Retinal pigment epithelial cell (primary cell): Measurements from ENCODE around the gene NIPSNAP3A.

ENCODE experiments used
- DNase-seq: peaks from one replicate; pipeline ENCODE4 v3.0.0-alpha.2; 2010; ENCODE audit warnings: low read depth
- H3K4me3 ChIP-seq: 2 replicates; pipeline ENCODE4 v1.5.1; 2011; ENCODE audit warnings: mild to moderate bottlenecking, low read length, control low read depth, moderate library complexity
- TF ChIP-seq, protein P1 (sequence below): conservative IDR thresholded peaks from 2 replicates; pipeline ENCODE4 v1.5.1; 2011; ENCODE audit warnings: low read depth, low read length, control low read depth, inconsistent platforms

Gene NIPSNAP3A

DNA sequence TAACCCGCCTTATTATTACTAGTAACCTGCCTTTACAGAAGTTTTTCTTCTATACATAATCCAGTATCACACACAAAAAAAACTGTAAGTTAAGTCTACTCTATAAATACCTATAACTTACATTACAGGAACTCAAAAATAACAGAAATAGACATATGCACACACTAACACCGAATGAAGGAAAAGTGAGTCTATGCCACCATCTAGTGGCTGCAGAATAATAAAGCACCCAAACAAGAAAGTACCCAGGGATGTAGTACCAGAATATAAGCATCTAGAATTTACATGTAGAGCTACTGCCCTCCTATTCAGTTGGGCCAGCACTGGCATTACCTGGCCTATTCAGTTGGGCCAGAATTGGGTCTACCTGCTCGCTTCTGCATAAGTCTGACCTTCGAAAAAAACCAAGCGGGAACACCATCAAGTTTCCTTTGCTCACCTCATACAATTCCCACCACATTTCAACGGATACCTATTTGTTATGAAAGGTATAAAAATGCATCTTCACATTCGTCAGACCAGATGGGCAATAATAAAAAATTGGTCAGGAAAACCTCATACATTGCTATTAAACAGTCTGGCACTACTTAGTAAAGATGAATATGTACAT, 4.0 kb upstream of the NIPSNAP3A start:
- peak; percentile 27 for DNase-seq
- TF ChIP-seq, protein P1, sequence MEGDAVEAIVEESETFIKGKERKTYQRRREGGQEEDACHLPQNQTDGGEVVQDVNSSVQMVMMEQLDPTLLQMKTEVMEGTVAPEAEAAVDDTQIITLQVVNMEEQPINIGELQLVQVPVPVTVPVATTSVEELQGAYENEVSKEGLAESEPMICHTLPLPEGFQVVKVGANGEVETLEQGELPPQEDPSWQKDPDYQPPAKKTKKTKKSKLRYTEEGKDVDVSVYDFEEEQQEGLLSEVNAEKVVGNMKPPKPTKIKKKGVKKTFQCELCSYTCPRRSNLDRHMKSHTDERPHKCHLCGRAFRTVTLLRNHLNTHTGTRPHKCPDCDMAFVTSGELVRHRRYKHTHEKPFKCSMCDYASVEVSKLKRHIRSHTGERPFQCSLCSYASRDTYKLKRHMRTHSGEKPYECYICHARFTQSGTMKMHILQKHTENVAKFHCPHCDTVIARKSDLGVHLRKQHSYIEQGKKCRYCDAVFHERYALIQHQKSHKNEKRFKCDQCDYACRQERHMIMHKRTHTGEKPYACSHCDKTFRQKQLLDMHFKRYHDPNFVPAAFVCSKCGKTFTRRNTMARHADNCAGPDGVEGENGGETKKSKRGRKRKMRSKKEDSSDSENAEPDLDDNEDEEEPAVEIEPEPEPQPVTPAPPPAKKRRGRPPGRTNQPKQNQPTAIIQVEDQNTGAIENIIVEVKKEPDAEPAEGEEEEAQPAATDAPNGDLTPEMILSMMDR = peak; percentile 67
- no peak overlapping the region for H3K4me3 ChIP-seq

DNA sequence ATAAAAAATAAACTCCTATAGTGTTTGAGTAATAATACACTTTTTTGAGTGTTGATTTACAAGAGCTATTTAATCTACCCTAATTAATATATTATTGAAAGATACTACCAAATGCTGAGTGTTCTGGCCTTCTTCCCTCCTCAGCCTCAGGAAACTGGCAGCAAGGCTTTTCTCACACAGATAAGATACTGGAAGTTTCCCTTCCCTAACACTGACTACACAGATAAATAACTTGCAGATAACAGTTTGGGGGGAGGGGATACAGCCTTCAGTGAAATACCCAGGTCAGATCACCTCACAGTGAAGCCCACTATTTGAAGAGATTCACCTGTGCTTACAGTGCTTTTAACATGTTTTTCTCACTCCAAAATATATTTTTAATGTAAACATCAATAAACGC, 1.6 kb upstream of the NIPSNAP3A start:
- no peak for DNase-seq
- H3K4me3 ChIP-seq = no peak overlapping the region
- TF ChIP-seq, protein P1 = no peak

DNA sequence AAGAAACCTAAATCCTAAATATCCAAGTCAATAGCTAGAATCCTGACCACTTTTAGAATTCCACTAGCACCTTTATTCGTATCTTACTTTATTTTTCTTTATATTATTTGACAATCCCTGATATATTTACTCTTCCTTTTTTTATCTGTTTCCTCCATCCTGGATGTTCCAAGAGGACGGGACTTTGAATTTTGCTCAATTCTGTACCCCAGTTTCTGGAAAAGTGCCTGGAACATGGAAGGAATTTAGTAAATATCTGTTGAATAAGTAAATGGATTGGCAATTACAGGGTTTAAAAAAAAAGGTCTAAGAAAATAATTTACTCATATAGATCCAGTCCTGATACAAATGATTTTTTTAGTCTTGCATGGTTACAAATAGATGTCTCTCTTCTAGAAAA, 1.2 kb upstream of the NIPSNAP3A start:
- no peak for DNase-seq
- TF ChIP-seq, protein P1 = no peak
- no peak overlapping the region for H3K4me3 ChIP-seq

DNA sequence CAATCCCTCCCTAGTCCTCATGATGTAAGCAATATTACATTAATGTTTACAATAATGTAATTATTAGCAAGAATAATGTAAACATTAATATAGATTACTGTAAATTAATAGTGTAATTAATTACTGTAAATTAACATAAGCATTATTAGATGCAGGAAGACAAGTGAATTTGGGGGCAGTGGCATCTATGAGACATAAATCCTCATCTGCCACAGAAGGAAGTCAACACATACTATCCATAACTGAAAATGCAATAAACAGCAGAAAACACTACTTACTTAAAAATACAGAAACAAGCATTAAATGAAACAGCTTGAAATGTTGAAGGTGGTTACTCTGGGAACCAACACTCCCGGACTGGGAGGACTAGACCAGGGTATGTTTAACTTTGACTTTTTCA, 685 bp upstream of the NIPSNAP3A start:
- H3K4me3 ChIP-seq = peak overlapping the region; percentile 84
- TF ChIP-seq, protein P1 = no peak
- no peak for DNase-seq

DNA sequence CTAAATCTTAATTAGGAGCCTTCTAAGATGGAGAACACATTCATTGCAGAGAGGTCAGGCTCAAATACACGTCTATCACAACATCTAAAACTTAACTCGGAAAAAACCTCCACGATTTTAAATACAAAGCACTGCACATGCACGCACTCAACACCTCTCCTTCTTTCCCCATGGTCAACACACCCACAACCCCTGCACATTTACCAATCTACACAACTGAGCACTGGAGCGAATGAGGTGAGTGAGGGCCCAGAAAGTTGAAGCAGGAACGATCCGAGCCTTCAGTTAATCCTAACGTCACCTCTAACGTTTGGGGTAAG, 278 bp upstream of the NIPSNAP3A start:
- TF ChIP-seq, protein P1 = no peak
- DNase-seq = no peak
- H3K4me3 ChIP-seq = peak overlapping the region; percentile 84

DNA sequence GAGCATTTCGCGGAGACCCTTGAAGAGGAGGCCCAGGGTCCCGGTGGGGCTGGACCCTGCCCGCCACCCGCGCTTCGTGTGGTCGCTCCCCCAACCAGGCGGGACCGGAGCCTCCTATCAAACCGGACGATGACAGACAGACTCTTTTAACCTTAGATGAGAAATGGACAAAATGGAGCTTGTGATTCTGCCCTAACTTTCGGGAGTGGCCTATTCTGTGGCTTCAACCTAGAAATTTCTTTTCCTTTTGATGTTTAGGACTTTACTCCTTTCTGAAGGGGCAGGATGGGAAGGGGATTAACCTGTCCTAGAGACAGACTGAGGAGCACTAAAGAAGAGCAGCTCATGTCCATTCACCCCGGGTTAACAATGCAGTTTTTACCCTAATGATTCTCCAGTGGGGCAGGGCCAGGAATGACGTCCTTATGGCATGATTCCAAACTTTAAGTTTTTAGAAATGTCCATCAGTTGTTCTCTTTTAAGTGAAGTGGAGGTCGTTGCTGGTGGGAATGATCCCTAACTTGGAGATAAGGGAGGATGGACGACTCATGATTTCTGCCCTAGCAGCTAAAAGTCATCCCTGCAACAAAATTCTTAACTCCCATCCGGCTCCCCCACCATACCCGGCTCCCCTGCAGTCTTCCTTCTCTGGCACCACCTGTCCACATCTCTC, 1.0 kb downstream of the NIPSNAP3A start:
- no peak for DNase-seq
- H3K4me3 ChIP-seq = peak overlapping the region; percentile 84
- TF ChIP-seq, protein P1 = no peak

DNA sequence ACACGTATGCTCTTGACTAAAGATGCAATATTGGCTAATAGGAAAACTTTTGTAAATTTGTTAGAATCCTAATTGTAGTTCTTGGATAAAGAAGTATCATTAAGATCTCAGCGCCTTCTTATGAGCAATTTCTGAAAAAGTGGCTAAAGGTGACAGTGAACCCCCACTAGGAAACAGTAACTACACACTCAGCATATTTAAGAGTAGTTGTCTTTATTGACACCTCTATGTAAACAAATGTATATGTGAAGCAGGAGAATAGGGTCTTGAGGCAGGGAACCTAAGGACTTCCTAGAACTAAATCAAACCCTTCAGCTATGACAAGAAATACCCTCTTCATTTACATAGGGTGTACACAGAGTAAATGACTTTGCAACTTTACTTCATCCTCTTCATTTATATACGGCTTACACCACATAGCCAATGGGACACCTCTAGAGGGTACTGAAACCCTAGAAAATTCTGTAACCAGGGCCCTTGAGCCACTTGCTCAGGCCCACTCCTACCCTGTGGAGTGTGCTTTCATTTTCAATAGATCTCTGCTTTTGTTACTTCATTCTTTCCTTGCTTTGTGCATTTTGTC, 2.8 kb downstream of the NIPSNAP3A start:
- no peak for DNase-seq
- TF ChIP-seq, protein P1 = no peak
- H3K4me3 ChIP-seq = no peak overlapping the region
